GM21381 (cell line): Measurements from ENCODE around the gene NLGN1.

Source experiments
- ATAC-seq: cut with Tn5 transposase; IDR thresholded peaks from one replicate; pipeline ENCODE4 v1.9.1; 2021; ENCODE audit warnings: mild to moderate bottlenecking, moderate library complexity; ENCODE audit not compliant: unreplicated experiment

NLGN1 gene

DNA sequence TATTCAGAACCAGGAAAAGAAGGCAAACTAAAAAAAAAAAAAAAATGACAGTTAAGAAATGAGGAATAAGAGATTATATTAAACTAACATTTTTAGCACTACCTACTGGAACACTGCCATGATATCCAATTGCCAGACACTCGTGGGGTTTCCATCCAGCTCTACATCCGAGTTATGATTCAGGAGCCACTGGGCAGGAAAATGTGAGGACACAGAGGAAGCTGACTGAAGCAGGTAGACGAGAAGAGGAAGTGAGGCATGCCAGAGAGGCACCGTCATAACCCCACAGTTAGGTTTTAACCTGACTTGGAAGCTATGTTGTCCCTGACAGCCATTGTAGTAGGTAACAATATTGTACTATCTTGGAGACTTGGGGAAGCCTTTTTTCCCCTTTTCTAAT, 495.0 kb downstream of the NLGN1 start:
- ATAC-seq = no peak

GRCh38 chr3:173893066-173893465, 495.5 kb downstream of the NLGN1 start:
- no peak for ATAC-seq

DNA sequence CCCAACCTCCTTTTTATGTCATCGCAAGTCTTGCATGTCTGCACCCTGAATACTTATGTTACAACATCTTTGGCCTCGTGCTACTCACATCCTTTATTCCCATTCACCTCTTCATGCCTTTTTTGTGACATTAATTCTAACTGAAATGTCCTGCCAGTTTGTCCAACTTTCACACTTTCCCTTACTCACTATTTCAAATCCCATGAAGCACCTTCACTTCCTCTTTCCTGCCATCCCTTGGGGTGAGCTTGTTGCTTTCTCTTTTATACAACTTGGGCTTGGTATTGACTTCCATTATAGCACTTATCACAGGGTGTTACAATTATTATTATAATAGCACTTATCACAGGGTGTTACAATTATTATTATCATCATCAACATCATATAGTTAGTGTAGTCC, 496.3 kb downstream of the NLGN1 start:
- no peak for ATAC-seq

DNA sequence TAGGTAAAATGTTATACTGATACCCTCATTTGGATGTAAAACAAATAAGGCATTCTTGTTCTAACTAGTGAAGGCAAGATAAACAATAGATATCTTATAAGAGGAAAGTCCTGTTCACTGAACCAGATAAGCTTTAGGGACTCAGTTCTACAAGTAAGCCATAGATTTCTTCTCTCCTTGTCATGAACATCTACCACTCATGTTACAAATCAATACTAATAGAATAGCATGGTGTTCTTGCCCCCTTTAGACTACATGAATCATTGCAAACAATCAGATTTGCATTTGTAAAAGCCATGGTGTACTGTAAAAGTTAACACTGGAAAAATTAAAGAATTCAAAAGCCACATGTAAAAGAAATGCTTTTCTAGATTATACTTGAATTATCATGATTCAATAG, 500.1 kb downstream of the NLGN1 start:
- ATAC-seq = no peak

DNA sequence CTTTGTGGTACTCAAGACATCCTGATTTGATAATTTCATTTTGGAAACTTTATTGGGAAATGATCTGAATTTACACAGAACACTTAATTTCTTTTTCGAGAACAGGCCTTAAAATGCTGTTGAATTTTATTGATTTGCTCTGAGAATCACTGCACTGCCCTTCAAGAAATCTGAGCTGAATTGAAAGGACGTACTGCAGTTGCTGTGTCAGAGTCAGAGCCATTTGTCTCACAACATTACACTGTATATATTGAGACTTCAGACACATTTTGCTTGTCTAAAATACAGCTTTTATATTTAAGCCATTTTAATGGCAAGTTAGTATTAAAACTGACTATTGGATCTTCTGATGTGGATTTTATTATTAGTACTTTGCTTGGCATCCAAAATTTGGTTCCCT, 504.1 kb downstream of the NLGN1 start:
- no peak for ATAC-seq

DNA sequence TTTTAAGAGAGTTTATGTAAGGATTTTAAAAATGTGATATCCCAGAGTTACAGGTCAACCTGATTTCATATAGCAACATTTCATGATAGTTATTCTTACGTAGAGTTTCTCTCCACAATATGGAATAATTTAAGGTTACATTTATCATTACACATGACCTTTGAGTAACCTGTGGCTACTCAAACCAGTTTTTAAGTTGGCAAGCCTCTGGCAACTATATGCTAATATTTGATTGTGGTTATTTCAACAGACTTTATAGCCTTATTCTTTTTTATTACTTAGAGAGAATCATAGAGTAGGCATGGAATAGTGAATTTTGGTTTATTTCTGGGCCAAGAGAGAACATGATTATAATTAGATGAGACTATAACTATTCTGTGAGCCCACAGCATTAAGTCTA, 504.9 kb downstream of the NLGN1 start:
- ATAC-seq = no peak

DNA sequence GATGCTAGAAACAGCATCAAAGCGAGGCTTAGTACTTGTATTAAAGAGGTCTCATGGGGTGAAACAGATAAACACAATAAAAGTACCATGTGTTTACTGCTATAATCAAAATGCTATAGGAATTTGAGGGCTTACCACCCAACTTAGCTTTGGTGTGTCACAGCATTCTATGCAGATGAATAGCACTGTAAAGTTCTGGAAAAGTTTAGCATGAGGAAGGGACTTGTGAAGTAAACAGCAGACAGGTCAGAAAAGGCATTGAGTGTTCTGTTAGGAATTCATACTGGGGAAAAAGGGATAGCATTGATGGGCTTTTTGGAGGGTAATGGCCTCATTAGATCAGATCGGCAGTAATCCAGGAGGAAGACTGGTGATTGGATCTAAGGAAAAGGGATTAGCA, 505.3 kb downstream of the NLGN1 start:
- ATAC-seq = no peak

DNA sequence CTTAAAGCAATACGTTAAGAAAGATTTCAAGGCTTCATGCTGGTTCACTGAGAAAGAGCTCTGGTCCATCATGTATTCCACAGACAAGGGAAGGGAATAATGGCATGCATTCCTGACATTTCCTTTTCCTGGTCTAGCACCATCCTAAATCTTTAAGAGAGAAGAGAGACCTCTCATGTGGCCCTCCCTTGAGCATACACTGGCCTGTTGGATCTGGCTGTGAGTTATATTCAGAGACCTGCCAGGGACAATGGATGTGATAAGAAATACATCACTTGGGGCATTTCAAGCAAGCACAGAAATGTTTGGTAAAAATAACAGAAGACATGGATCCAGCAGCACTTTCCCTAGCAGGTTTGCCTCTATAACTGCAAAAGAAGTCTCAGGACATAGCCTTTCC, 507.8 kb downstream of the NLGN1 start:
- no peak for ATAC-seq

DNA sequence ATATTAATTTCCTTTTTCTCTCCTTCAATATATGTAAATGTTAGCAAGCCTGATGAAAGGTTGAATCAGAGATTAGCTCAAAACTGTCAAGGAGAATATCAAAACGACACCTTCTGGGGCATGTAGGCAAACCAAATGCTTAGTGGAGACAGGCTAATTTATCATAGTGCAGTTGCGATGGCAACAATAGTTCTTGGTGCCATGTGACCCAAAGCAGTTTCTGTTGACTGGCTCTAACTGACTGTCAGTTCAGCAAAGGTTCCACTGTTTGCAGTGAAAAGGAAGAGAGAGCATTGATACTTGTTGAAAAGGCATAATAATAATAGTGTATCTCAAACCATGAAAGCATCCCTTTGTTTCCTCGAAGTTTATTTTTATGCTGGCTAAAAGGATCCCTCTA, 513.9 kb downstream of the NLGN1 start:
- ATAC-seq = no peak

GRCh38 chr3:173912126-173912525, 514.6 kb downstream of the NLGN1 start:
- no peak for ATAC-seq

GRCh38 chr3:173913397-173913796, 515.9 kb downstream of the NLGN1 start:
- ATAC-seq = no peak

- no peak for ATAC-seq
Observed at GRCh38 chr3:173913974-173914421, 516.5 kb downstream of the NLGN1 start.

DNA sequence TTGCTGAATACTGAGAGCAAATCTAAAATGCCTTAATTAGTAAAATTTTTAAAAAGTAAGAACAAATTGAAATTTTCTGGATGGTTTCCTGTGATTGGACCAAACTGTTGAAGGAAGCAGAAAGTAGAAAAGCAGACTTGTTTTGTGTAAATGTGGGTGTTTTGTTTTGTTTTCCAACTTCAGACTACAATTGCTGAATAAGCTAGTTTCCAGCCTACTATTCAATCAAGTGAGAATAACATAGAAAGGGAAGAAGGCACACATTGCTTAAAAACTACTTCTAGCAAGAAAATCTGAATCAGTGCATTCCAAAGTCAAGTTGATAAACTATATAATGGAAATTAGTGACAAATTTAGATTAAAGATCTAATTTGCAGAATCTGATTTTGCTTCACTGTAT, 519.3 kb downstream of the NLGN1 start:
- no peak for ATAC-seq

DNA sequence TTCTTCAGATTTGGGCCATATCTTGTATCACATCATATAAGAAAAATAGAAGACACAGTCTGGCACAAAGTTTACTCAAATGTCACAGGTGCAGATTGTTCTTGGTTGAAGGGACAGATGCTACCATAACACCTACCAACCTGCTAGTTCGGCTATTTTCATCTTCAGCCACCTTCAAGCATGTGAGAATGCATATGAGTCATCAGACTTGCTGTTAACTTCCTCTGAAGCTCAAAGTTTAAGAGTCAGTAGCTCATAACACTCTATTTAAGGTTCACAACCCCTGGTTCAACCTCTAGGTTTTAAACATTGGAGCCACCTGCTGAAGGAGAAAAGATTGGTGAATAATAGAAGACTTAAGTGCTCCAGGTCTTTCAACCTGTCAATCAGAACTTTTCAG, 522.8 kb downstream of the NLGN1 start:
- ATAC-seq = peak; percentile 64

- ATAC-seq = no peak
Observed at GRCh38 chr3:173921732-173922131, 524.2 kb downstream of the NLGN1 start.

DNA sequence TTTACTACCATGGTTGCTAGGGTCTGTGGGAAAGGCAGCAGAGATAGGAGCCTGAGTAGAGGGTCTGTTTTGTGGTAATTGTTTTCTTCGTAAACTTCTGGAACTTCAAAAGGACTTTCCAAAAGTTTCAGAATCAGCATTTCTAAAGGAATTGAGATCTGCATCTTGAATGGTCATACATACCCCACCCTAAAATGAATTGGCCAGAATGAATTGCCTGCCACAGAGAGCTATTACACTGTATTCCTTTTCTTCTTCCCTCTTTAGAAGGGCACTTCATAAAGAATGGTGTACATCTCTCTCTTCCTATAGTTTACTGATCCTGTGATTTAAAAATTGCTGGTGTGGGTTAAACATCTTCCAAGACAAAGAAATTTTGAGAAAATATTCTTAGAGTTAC, 525.7 kb downstream of the NLGN1 start:
- ATAC-seq = no peak

GRCh38 chr3:173930251-173930650, 532.7 kb downstream of the NLGN1 start:
- ATAC-seq = no peak

- no peak for ATAC-seq
Observed at GRCh38 chr3:173932624-173933023, 535.1 kb downstream of the NLGN1 start.

GRCh38 chr3:173933113-173933512, 535.6 kb downstream of the NLGN1 start:
- ATAC-seq = no peak

- ATAC-seq = no peak
Observed at GRCh38 chr3:173936316-173936715, 538.8 kb downstream of the NLGN1 start.

DNA sequence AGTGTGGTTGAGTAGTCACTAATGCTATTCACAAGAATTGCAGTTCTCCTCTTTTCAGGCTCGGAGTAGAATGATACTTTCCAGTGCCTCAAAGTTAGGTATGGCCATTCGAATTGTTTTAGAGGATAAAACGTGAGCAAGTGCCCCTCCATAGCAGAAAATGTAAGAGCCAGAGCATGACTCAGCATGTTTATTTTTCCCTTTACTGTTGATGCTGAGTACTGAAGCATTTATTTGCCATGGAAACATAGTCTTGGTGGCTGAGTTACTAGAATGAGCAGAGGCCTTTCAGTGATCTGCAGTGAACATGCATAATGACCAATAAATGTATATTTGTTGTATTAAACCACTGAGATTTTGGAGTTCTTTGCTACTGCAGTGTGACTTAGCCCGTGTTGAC, 540.6 kb downstream of the NLGN1 start:
- ATAC-seq = no peak

GRCh38 chr3:173938616-173939015, 541.1 kb downstream of the NLGN1 start:
- ATAC-seq = no peak

- ATAC-seq = no peak
Observed at GRCh38 chr3:173939331-173939730, 541.8 kb downstream of the NLGN1 start.

- no peak for ATAC-seq
Observed at GRCh38 chr3:173943264-173943663, 545.7 kb downstream of the NLGN1 start.
